WTC11 (cell line): ENCODE results near the gene MIP. TPM values are rescaled to one million over a fixed set of nuclear protein-coding genes. Genes with fewer than 3 reads are reported as not detected.

Experiments
- ATAC-seq: fragments of 200-7000 bp; cut with Tn5 transposase; 2 replicates; pipeline ENCODE4 v1.10.0; 2021; ENCODE audit warnings: mild to moderate bottlenecking, moderate library complexity
- Bru-seq: library from RNA; stranded (reverse); fragments of 400-500 nt; gene quantifications from one replicate; lab custom pipeline; 2021; lab: Mats Ljungman, UMichigan
- CTCF ChIA-PET: fragments of 300-600 bp; sonication (Branson Sonifier 250); formaldehyde crosslinking; loops from one replicate; lab custom pipeline; 2021; ENCODE audit warnings: antibody characterized with exemption; lab: Charles Lee
- POLR2A ChIA-PET: fragments of 350-600 bp; sonication (Branson Sonifier 250); formaldehyde crosslinking; loops from one replicate; lab custom pipeline; 2021; ENCODE audit warnings: antibody characterized with exemption; lab: Charles Lee
- DNase-seq: peaks from one replicate; pipeline ENCODE4 v3.0.0; 2021; ENCODE audit warnings: low spot score
- H3K27ac Mint-ChIP-seq: 2 replicates; pipeline ENCODE4 v1.8.0; 2021; ENCODE audit warnings: mixed read lengths
- H3K27me3 Mint-ChIP-seq: 2 replicates; pipeline ENCODE4 v1.8.0; 2021; ENCODE audit warnings: low read depth, mild to moderate bottlenecking, moderate library complexity, mixed read lengths
- H3K36me3 Mint-ChIP-seq: 2 replicates; pipeline ENCODE4 v1.8.0; 2021; ENCODE audit warnings: mixed read lengths
- H3K4me1 Mint-ChIP-seq: 2 replicates; pipeline ENCODE4 v1.8.0; 2022; ENCODE audit warnings: mixed read lengths
- H3K4me3 Mint-ChIP-seq: 2 replicates; pipeline ENCODE4 v1.8.0; 2021; ENCODE audit warnings: mild to moderate bottlenecking, moderate library complexity, mixed read lengths
- H3K9me3 Mint-ChIP-seq: 2 replicates; pipeline ENCODE4 v1.8.0; 2021; ENCODE audit warnings: mixed read lengths
- ATF2 ChIP-seq: sonication (generic); formaldehyde crosslinking; IDR thresholded peaks from 2 replicates; pipeline ENCODE4 v1.8.1; 2022; ENCODE audit warnings: low read depth, missing genetic modification reagents, borderline replicate concordance
- ATF6 ChIP-seq: sonication (generic); formaldehyde crosslinking; IDR thresholded peaks from 2 replicates; pipeline ENCODE4 v1.8.1; 2023; ENCODE audit warnings: mild to moderate bottlenecking, missing genetic modification reagents
- CTCF ChIP-seq: fragments of 200-600 bp; IDR thresholded peaks from 2 replicates; pipeline ENCODE4 v1.8.0; 2022; ENCODE audit warnings: antibody characterized with exemption
- ESRRA ChIP-seq: sonication (generic); formaldehyde crosslinking; IDR thresholded peaks from 2 replicates; pipeline ENCODE4 v1.8.1; 2022; ENCODE audit warnings: mild to moderate bottlenecking, missing genetic modification reagents, borderline replicate concordance
- ETV6 ChIP-seq: sonication (generic); formaldehyde crosslinking; IDR thresholded peaks from 2 replicates; pipeline ENCODE4 v1.8.1; 2022; ENCODE audit warnings: mild to moderate bottlenecking, missing genetic modification reagents
- FOXP1 ChIP-seq: sonication (generic); formaldehyde crosslinking; IDR thresholded peaks from 2 replicates; pipeline ENCODE4 v1.8.0; 2022; ENCODE audit warnings: missing genetic modification reagents, mild to moderate bottlenecking, moderate library complexity, borderline replicate concordance
- GRHL2 ChIP-seq: fragments of 250-450 bp; sonication (Bioruptor Pico); IDR thresholded peaks from 2 replicates; pipeline ENCODE4 v1.8.0; 2022; ENCODE audit warnings: mild to moderate bottlenecking, moderate library complexity; ENCODE audit not compliant: insufficient replicate concordance, severe bottlenecking
- JAZF1 ChIP-seq: fragments of 250-450 bp; sonication (Bioruptor Pico); IDR thresholded peaks from 2 replicates; pipeline ENCODE4 v1.9.0; 2021; ENCODE audit warnings: moderate library complexity, mild to moderate bottlenecking, inconsistent platforms
- KAT7 ChIP-seq: sonication (generic); formaldehyde crosslinking; IDR thresholded peaks from 2 replicates; pipeline ENCODE4 v1.8.1; 2023; ENCODE audit warnings: missing genetic modification reagents, mild to moderate bottlenecking, borderline replicate concordance
- PRDM15 ChIP-seq: sonication (generic); formaldehyde crosslinking; IDR thresholded peaks from 2 replicates; pipeline ENCODE4 v1.8.0; 2022; ENCODE audit warnings: missing genetic modification reagents
- PREB ChIP-seq: sonication (generic); formaldehyde crosslinking; IDR thresholded peaks from 2 replicates; pipeline ENCODE4 v1.8.1; 2022; ENCODE audit warnings: mild to moderate bottlenecking, missing genetic modification reagents, moderate library complexity, borderline replicate concordance
- TCF7 ChIP-seq: sonication (generic); formaldehyde crosslinking; IDR thresholded peaks from 2 replicates; pipeline ENCODE4 v1.8.0; 2022; ENCODE audit warnings: mild to moderate bottlenecking, low read depth, missing genetic modification reagents, moderate library complexity
- USF1 ChIP-seq: sonication (generic); formaldehyde crosslinking; IDR thresholded peaks from 2 replicates; pipeline ENCODE4 v1.8.0; 2022; ENCODE audit warnings: mild to moderate bottlenecking, missing genetic modification reagents
- ZBTB43 ChIP-seq: sonication (generic); formaldehyde crosslinking; IDR thresholded peaks from 2 replicates; pipeline ENCODE4 v1.8.1; 2023; ENCODE audit warnings: mild to moderate bottlenecking, missing genetic modification reagents
- ZNF121 ChIP-seq: sonication (generic); formaldehyde crosslinking; IDR thresholded peaks from 2 replicates; pipeline ENCODE4 v1.8.0; 2023; ENCODE audit warnings: missing genetic modification reagents
- ZNF219 ChIP-seq: sonication (generic); formaldehyde crosslinking; IDR thresholded peaks from 2 replicates; pipeline ENCODE4 v1.8.0; 2023; ENCODE audit warnings: missing genetic modification reagents, mild to moderate bottlenecking, borderline replicate concordance
- ZNF263 ChIP-seq: sonication (generic); formaldehyde crosslinking; IDR thresholded peaks from 2 replicates; pipeline ENCODE4 v1.8.1; 2022; ENCODE audit warnings: low read depth, mild to moderate bottlenecking, moderate library complexity, missing genetic modification reagents
- long read RNA-seq, 3 experiments: library from RNA in 1 of 3; library from capped mRNA in 1 of 3; library from polyadenylated mRNA in 1 of 3; unstranded in 2 of 3; stranded (forward) in 1 of 3; transcript quantifications; one replicate each; pipeline ENCODE4 v2.0.0, GENCODE V29; 2021
- total RNA-seq: library from RNA; stranded (reverse); gene quantifications from 3 replicates; pipeline ENCODE4 v1.2.3, GENCODE V29; 2021

Gene MIP
- total RNA-seq (not detected in 3 replicates), Bru-seq, nascent RNA (percentile 17 among the genes with signal in this experiment)
- long read RNA-seq, experiment 1, partial matches to known transcripts = 0 of 1 reads
- long read RNA-seq, experiment 1, other reads (novel, unspliced or antisense) = 1 of 1 reads
- long read RNA-seq, experiment 2, partial matches to known transcripts = 0 of 1 reads
- long read RNA-seq, experiment 2, other reads (novel, unspliced or antisense) = 1 of 1 reads
- long read RNA-seq, experiment 3 = 0 reads

GRCh38 chr12:56454557-56454956, at the start of gene MIP:
Gene MIP (minus strand): TSS chr12:56454657. CDS start chr12:56454613, 44 bp downstream.
- ChIA-PET CTCF (interaction anchor here (0.7 to 2.0 kb wide), 2 partner anchors 9 to 94 kb away, joined by 3 to 15 read pairs; partner anchors contain the start of gene STAT2), POLR2A (interaction anchor here (0.6 kb wide), 1 partner anchor 208 kb away, joined by 5 read pairs; no protein-coding TSS in a partner anchor)

More at GRCh38 chr12:56454557-56454956, at the start of gene MIP:
- Mint-ChIP-seq H3K27ac (no peak within 1 kb of the TSS), H3K4me1 (peaks cover 23% of the 10 kb centered on the region), H3K27me3 (peaks cover 12% of the 10 kb centered on the region), H3K4me3 (no peak within 1 kb of the TSS), H3K9me3 (no peaks in the 10 kb centered on the region)
- no peak for ATAC-seq
- no peak for DNase-seq
- TF ChIP-seq PREB (no peak), ZNF219 (CRISPR knock-in tag) (no peak), FOXP1 (CRISPR knock-in tag) (no peak), ETV6 (CRISPR knock-in tag) (no peak), ATF6 (CRISPR knock-in tag) (no peak), ATF2 (CRISPR knock-in tag) (no peak), ZBTB43 (no peak), ESRRA (CRISPR knock-in tag) (no peak), ZNF263 (CRISPR knock-in tag) (no peak), CTCF (no peak), TCF7 (CRISPR knock-in tag) (no peak), USF1 (CRISPR knock-in tag) (no peak), KAT7 (CRISPR knock-in tag) (no peak), JAZF1 (no peak), ZNF121 (CRISPR knock-in tag) (no peak), GRHL2 (no peak), PRDM15 (CRISPR knock-in tag) (no peak)
- TF ChIP-seq, all 79 proteins: peak for 0
- H3K36me3 Mint-ChIP-seq = no peaks in the 10 kb centered on the region
